HepG2 (cell line): ENCODE results near the gene SLC25A20. TPM values are rescaled to one million over a fixed set of nuclear protein-coding genes. Genes with fewer than 3 reads are reported as not detected.

Experiments
- ASH2L ChIP-seq: fragments of 300-600, 200-600 bp; sonication (generic); IDR thresholded peaks from 2 replicates; pipeline ENCODE4 v1.7.0; 2017; ENCODE audit warnings: low read depth, mild to moderate bottlenecking, moderate library complexity, mixed read lengths, low read length; ENCODE audit not compliant: insufficient read length
- MAFG ChIP-seq: sonication (generic); formaldehyde crosslinking; IDR thresholded peaks from 2 replicates; pipeline ENCODE4 v1.5.1; 2020; ENCODE audit warnings: mild to moderate bottlenecking, missing genetic modification reagents
- NCOR1 ChIP-seq: fragments of 200-600 bp; sonication (generic); IDR thresholded peaks from 2 replicates; pipeline ENCODE4 v1.7.0; 2017; ENCODE audit warnings: antibody characterized with exemption, low read length, borderline replicate concordance
- NR1H2 ChIP-seq: sonication (generic); formaldehyde crosslinking; IDR thresholded peaks from 2 replicates; pipeline ENCODE4 v1.8.1; 2022; ENCODE audit warnings: low read depth, missing genetic modification reagents, borderline replicate concordance
- SP2 ChIP-seq: sonication (generic); formaldehyde crosslinking; IDR thresholded peaks from 2 replicates; pipeline ENCODE4 v1.5.1; 2020; ENCODE audit warnings: mild to moderate bottlenecking, missing genetic modification reagents
- ZFP90 ChIP-seq: sonication (generic); formaldehyde crosslinking; IDR thresholded peaks from 2 replicates; pipeline ENCODE4 v1.8.0; 2022; ENCODE audit warnings: missing genetic modification reagents, mild to moderate bottlenecking, inconsistent platforms, borderline replicate concordance
- ZNF24 ChIP-seq: fragments of 450-650 bp; IDR thresholded peaks from 2 replicates; pipeline ENCODE4 v1.6.1; 2017; ENCODE audit warnings: antibody characterized with exemption, mild to moderate bottlenecking
- ZNF546 ChIP-seq: sonication (generic); formaldehyde crosslinking; conservative IDR thresholded peaks from 2 replicates; pipeline ENCODE4 v1.8.1; 2023; ENCODE audit warnings: mild to moderate bottlenecking, missing genetic modification reagents
- ZNF773 ChIP-seq: sonication (generic); formaldehyde crosslinking; IDR thresholded peaks from 2 replicates; pipeline ENCODE4 v1.4.0; 2020; ENCODE audit warnings: missing genetic modification reagents, borderline replicate concordance
- polyA plus RNA-seq, 8 experiments: library from polyadenylated mRNA; depleted of rRNA in 3 of 8; stranded (reverse) in 7 of 8; unstranded in 1 of 8; fragments of >200 nt; fragmentation: Illumina TruSeq in 4 of 8; extraction: Trizol in 4 of 8; gene quantifications; 2 replicates each; pipeline versions ENCODE4 v1.2.1 to v1.2.3, GENCODE V29; 2011 to 2016; ENCODE audit warnings: low read depth in 4 of 8, missing spikeins in 1 of 8, mixed read lengths in 1 of 8; ENCODE audit not compliant: insufficient read depth in 1 of 8
- total RNA-seq, 5 experiments: library from RNA; depleted of rRNA; stranded (reverse); fragments of >200 nt; fragmentation: Illumina TruSeq; extraction: Trizol; gene quantifications; 2 replicates each; pipeline ENCODE4 v1.2.3, GENCODE V29; 2016; ENCODE audit warnings: low read depth in 1 of 5
- TF ChIP-seq, protein P1 (sequence below): sonication (generic); formaldehyde crosslinking; IDR thresholded peaks from 2 replicates; pipeline ENCODE4 v1.4.0; 2020; ENCODE audit warnings: missing genetic modification reagents, low read depth, mild to moderate bottlenecking, borderline replicate concordance
- TF ChIP-seq, protein P2 (sequence below): sonication (generic); formaldehyde crosslinking; IDR thresholded peaks from 2 replicates; pipeline ENCODE4 v1.4.0; 2020; ENCODE audit warnings: missing genetic modification reagents; ENCODE audit errors: not compliant biosample characterization
- TF ChIP-seq, protein P3 (sequence below): sonication (generic); formaldehyde crosslinking; IDR thresholded peaks from 2 replicates; pipeline ENCODE4 v1.5.0; 2020; ENCODE audit warnings: mild to moderate bottlenecking, missing genetic modification reagents, borderline replicate concordance
- TF ChIP-seq, protein P4 (sequence below): sonication (generic); formaldehyde crosslinking; IDR thresholded peaks from 2 replicates; pipeline ENCODE4 v1.4.0; 2020; ENCODE audit warnings: missing genetic modification reagents
- TF ChIP-seq, protein P5 (sequence below): sonication (generic); formaldehyde crosslinking; IDR thresholded peaks from 2 replicates; pipeline ENCODE4 v1.9.0; 2021; ENCODE audit warnings: missing genetic modification reagents, borderline replicate concordance

The SLC25A20 gene
- total and polyA plus RNA-seq, 2 of the 13 experiments (the other 11 are each of a cell fraction or from before 2014, with no cell fraction given): 21.1 to 26.6 TPM

DNA sequence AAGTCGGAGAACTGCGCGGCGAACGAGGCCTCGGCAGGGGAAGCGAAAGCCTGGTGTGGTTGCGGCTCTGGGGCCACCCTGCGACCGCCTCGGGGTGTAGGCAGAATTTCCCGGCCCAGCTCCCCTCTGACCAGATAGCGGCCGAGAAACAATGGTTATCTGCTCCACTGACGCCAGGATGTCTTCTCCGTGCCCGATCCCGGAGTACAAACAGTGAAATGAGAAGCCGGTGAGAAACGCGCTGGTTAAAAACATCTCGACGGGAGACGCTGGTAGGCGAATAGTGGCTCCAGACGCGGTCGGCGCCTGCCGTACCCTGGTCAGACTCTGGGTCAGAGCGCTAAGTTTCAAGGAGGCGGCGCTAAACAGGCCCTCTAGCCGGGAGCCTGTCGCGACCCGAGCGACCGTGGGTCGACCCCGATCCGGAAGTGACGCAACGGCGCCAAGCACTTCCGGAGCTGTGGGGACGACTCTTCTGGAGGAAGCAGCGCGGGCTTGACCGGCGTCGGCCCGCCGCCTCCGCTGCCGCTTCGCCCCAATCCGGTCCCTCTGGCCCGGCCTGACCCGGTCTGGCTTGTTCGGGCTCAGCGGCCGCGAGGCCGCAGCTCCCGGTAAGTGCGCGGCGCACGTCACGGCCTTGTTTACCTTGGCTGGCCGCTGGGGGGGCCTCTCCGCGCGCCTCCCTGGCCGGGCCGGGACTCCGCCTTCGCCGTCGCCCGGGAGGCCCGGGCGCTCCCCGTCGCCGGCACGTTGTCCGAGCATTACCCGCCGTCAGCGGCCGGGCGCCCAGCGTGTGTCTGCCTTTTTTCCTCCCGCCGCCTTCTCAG, 19.9 kb upstream of the SLC25A20 start, which contains the start of gene ARIH2 (continued):
- TF ChIP-seq, protein P1, sequence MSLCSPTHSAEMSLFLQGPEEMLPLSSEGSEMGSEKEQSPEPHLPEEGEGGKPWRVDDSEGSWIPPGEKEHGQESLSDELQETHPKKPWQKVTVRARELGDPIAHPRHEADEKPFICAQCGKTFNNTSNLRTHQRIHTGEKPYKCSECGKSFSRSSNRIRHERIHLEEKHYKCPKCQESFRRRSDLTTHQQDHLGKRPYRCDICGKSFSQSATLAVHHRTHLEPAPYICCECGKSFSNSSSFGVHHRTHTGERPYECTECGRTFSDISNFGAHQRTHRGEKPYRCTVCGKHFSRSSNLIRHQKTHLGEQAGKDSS (CRISPR knock-in tag): no peak
- TF ChIP-seq, protein P2, sequence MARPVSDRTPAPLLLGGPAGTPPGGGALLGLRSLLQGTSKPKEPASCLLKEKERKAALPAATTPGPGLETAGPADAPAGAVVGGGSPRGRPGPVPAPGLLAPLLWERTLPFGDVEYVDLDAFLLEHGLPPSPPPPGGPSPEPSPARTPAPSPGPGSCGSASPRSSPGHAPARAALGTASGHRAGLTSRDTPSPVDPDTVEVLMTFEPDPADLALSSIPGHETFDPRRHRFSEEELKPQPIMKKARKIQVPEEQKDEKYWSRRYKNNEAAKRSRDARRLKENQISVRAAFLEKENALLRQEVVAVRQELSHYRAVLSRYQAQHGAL (CRISPR knock-in tag): peak; percentile 67
- no peak for TF ChIP-seq ZNF24
- TF ChIP-seq SP2 (CRISPR knock-in tag): peak; percentile 63; the same call in 1 of the 2 replicates
- no peak for TF ChIP-seq MAFG (CRISPR knock-in tag)
- peak; percentile 94 for TF ChIP-seq ASH2L
- TF ChIP-seq, protein P3, sequence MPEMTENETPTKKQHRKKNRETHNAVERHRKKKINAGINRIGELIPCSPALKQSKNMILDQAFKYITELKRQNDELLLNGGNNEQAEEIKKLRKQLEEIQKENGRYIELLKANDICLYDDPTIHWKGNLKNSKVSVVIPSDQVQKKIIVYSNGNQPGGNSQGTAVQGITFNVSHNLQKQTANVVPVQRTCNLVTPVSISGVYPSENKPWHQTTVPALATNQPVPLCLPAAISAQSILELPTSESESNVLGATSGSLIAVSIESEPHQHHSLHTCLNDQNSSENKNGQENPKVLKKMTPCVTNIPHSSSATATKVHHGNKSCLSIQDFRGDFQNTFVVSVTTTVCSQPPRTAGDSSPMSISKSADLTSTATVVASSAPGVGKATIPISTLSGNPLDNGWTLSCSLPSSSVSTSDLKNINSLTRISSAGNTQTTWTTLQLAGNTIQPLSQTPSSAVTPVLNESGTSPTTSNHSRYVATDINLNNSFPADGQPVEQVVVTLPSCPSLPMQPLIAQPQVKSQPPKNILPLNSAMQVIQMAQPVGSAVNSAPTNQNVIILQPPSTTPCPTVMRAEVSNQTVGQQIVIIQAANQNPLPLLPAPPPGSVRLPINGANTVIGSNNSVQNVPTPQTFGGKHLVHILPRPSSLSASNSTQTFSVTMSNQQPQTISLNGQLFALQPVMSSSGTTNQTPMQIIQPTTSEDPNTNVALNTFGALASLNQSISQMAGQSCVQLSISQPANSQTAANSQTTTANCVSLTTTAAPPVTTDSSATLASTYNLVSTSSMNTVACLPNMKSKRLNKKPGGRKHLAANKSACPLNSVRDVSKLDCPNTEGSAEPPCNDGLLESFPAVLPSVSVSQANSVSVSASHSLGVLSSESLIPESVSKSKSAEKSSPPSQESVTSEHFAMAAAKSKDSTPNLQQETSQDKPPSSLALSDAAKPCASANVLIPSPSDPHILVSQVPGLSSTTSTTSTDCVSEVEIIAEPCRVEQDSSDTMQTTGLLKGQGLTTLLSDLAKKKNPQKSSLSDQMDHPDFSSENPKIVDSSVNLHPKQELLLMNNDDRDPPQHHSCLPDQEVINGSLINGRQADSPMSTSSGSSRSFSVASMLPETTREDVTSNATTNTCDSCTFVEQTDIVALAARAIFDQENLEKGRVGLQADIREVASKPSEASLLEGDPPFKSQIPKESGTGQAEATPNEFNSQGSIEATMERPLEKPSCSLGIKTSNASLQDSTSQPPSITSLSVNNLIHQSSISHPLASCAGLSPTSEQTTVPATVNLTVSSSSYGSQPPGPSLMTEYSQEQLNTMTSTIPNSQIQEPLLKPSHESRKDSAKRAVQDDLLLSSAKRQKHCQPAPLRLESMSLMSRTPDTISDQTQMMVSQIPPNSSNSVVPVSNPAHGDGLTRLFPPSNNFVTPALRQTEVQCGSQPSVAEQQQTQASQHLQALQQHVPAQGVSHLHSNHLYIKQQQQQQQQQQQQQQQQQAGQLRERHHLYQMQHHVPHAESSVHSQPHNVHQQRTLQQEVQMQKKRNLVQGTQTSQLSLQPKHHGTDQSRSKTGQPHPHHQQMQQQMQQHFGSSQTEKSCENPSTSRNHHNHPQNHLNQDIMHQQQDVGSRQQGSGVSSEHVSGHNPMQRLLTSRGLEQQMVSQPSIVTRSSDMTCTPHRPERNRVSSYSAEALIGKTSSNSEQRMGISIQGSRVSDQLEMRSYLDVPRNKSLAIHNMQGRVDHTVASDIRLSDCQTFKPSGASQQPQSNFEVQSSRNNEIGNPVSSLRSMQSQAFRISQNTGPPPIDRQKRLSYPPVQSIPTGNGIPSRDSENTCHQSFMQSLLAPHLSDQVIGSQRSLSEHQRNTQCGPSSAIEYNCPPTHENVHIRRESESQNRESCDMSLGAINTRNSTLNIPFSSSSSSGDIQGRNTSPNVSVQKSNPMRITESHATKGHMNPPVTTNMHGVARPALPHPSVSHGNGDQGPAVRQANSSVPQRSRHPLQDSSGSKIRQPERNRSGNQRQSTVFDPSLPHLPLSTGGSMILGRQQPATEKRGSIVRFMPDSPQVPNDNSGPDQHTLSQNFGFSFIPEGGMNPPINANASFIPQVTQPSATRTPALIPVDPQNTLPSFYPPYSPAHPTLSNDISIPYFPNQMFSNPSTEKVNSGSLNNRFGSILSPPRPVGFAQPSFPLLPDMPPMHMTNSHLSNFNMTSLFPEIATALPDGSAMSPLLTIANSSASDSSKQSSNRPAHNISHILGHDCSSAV (CRISPR knock-in tag): no peak
- TF ChIP-seq NR1H2 (CRISPR knock-in tag): no peak
- no peak for TF ChIP-seq ZNF773 (CRISPR knock-in tag)
- no peak for TF ChIP-seq NCOR1
- no peak for TF ChIP-seq ZNF546 (CRISPR knock-in tag)
- TF ChIP-seq ZFP90: peak; percentile 79
- TF ChIP-seq, protein P4, sequence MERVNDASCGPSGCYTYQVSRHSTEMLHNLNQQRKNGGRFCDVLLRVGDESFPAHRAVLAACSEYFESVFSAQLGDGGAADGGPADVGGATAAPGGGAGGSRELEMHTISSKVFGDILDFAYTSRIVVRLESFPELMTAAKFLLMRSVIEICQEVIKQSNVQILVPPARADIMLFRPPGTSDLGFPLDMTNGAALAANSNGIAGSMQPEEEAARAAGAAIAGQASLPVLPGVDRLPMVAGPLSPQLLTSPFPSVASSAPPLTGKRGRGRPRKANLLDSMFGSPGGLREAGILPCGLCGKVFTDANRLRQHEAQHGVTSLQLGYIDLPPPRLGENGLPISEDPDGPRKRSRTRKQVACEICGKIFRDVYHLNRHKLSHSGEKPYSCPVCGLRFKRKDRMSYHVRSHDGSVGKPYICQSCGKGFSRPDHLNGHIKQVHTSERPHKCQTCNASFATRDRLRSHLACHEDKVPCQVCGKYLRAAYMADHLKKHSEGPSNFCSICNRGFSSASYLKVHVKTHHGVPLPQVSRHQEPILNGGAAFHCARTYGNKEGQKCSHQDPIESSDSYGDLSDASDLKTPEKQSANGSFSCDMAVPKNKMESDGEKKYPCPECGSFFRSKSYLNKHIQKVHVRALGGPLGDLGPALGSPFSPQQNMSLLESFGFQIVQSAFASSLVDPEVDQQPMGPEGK (CRISPR knock-in tag): peak; percentile 76
- TF ChIP-seq, protein P5, sequence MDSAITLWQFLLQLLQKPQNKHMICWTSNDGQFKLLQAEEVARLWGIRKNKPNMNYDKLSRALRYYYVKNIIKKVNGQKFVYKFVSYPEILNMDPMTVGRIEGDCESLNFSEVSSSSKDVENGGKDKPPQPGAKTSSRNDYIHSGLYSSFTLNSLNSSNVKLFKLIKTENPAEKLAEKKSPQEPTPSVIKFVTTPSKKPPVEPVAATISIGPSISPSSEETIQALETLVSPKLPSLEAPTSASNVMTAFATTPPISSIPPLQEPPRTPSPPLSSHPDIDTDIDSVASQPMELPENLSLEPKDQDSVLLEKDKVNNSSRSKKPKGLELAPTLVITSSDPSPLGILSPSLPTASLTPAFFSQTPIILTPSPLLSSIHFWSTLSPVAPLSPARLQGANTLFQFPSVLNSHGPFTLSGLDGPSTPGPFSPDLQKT (CRISPR knock-in tag): no peak
